ENCODE results near the gene TET1. TPM values are rescaled to one million over a fixed set of nuclear protein-coding genes. Genes with fewer than 3 reads are reported as not detected.
"Not testable (repeated sequence)": the region's sequence is repeated elsewhere in the genome, so short reads cannot be mapped to it uniquely, and the experiment has no call there.

The TET1 gene
- total RNA-seq, 1 experiment from 2014 or later: 3.5 TPM

DNA sequence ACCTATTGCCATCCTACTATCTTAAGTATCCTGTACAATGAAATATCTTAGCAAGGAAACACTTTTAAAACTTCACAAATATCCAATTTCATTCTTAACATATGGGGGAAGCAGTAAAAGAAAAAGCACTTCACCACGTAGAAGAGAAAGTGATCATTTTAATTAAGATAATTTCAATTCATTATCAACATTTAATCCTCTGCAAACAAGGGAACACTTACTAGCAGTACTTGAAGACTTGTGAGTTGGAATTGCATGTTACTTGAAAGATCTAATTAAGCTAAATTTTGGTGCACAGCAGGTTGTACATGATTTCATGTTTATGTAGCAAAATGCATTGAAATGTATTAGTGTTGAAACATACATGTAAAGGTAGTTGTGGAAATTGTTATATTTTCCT is 140.1 kb downstream of the TET1 start:
- DNase-seq (ENCODE audit: low spot score): no peak

DNA sequence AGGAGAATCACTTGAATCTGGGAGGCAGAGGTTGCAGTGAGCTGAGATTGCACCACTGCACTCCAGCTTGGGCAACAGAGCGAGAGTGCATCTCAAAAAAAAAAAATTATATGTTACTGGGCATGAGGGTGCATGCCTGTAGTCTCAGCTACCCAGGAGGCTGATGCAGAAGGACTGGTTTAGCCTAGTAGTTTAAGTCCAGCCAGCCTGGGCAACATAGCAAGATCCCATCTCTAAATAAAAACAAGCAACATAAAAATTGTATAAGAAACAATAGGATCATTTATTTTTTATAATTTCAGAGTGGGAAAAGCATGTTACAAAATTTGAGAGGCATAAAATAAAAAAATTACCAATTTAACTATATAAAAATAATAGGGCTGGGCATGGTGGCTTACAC is 145.4 kb downstream of the TET1 start:
- DNase-seq (ENCODE audit: low spot score): no peak

GRCh38 chr10:68708987-68709386 is 148.8 kb downstream of the TET1 start:
- DNase-seq (ENCODE audit: low spot score): not testable (repeated sequence)

- not testable (repeated sequence) for DNase-seq (ENCODE audit: low spot score)
Observed at GRCh38 chr10:68713065-68713464, 152.9 kb downstream of the TET1 start.

DNA sequence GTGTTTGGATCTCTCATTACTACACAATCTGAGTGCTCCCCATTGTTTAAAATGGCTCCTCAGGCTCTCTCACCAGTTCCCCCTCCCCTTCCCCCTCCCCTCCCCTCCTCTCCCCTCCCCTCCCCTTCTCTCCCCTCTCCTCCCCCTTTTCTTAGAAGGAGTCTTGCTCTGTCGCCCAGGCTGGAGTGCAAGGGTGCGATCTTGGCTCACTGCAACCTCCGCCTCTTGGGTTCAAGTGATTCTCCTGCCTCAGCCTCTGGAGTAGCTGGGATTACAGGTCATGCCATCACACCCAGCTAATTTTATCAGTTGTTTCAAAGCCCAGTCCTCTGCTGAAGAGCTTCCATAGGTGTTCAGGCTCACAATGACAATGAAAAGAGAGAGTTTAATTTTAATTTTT is 157.3 kb downstream of the TET1 start:
- DNase-seq (ENCODE audit: low spot score): no peak

DNA sequence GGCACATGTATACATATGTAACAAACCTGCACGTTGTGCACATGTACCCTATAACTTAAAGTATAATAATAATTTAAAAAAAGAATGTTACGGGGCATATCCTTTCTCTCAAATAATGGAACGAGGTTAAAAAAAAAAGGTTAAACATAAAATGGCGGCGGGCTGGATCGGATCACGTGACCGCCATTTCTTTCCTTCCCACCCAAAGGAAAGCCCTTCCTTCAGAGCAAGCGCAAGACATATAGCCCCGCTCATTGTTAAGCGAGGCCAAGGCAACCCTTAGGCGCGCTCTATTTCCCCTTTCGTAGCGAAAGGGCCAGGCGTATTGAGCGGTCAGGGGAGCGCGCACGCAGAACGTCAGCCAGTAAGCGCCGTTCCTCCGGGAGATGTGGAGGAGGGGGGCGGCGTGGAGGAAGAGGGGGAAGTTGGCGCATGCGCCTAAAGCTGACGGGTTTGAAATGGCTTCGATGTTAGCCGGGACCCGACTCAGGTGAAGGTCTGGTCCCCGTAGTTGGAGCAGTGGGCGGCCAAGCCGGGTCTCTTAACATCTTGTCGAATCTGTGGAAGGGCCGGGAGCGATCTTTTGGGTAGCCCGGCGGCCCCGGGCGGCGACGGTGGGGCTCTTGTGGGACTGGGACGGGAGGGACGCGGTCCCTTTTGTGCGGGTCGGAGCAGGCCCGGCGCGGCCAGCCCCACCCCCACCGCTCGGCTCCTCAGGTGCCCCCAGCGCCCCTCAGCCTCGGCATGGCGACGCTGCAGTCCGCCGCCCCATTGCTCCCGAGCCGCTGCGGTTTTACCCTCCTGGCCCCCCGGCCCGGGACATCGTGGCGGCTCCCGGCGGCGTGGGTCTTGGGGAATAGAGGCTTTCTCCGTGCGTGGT is 160.9 kb downstream of the TET1 start, which contains the start of gene CCAR1:
TSS of gene CCAR1 (plus strand) at position 447 of the 880 bp plus-strand sequence. CDS start 1,266 bp downstream, outside the sequence.
- DNase-seq (ENCODE audit: low spot score): peak; percentile 98

DNA sequence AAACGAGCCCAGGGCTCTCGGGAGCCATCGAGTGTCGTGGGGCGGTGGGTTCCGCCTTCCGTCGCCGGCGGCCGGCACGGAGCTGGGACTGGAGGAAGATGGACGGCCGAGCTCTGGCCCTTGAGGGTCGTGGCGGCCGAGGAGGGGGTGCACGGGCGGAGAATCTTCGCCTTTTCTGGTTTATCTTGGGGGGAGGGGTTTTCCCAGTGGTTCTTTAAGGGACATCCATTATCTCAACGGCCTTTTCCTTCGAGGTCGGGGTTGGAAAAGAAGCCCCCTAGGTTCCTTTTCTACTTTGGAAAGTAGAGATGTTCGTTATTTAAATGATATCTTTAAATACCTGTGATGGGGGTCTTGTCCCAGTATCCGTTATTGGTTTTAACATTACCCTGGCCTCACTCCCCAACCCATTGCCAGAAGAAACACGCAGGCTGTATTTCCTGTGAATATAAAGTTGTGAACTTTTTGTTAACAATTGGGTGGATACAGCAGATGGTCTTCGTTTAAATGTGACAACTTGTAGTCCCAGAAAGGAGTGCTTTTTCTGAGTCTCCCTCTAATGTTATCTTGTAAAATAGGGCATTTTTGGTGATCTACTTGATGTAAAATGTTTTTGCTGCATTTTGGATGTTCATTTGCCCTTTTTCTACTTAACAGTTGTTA is 161.7 kb downstream of the TET1 start:
- DNase-seq (ENCODE audit: low spot score): no peak

DNA sequence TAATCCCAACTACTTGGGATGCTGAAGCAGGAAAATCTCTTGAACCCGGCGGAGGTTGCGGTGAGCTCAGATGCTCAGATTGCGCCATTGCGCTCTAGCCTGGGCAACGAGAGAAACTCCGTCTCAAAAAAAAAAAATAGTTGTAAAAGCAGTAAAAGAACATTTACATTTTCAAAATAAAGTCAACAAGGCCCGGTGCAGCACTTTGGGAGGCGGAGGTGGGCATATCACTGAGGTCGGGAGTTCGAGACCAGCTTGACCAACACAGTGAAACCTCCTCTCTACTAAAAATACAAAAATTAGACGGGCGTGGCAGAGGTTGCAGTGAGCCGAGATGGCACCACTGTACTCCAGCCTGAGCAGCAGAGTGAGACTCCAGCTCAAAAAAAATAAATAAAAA is 164.9 kb downstream of the TET1 start:
- no peak for DNase-seq (ENCODE audit: low spot score)

GRCh38 chr10:68727146-68727545 is 167.0 kb downstream of the TET1 start:
- DNase-seq (ENCODE audit: low spot score): no peak

DNA sequence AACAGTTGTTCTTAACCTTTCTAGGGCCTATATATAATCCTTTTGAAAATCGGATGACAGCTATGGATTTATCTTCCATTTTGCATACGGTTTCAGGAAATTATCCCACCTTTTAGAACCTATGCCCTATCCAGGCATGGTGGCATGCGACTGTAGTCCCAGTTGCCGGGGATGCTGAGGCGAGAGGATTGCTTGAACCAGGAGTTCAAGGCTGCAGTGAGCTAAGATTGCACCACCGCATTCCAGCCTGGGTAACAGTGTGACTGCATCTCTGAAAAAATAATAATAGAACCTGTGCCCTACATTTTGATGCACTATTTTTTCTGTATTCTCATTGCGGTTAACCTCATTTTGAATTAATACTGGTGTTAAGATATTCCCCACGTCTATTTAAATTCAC is 172.5 kb downstream of the TET1 start:
- DNase-seq (ENCODE audit: low spot score): no peak

GRCh38 chr10:68734349-68734748 is 174.2 kb downstream of the TET1 start:
- no peak for DNase-seq (ENCODE audit: low spot score)

DNA sequence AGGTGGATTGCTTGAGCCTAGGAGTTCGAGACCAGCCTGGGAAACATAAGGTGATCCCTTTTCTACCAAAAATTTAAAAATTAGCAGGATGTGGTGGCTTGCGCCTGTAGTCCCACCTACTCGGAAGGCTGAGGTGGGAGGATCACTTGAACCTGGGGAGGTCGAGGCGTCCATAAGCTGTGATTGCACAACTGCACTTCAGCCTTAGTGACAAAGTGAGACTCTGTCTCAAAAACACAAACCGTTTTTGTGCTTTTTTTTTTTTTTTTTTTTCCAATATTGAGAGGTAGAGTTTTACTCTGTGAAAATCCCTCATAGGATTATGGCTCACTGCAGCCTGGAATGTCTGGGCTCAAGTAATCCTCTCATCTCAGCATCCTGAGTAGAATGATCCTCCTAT is 175.0 kb downstream of the TET1 start:
- DNase-seq (ENCODE audit: low spot score): no peak

GRCh38 chr10:68735739-68736138 is 175.6 kb downstream of the TET1 start:
- DNase-seq (ENCODE audit: low spot score): not testable (repeated sequence)

- DNase-seq (ENCODE audit: low spot score): not testable (repeated sequence)
Observed at GRCh38 chr10:68740676-68741075, 180.5 kb downstream of the TET1 start.

DNA sequence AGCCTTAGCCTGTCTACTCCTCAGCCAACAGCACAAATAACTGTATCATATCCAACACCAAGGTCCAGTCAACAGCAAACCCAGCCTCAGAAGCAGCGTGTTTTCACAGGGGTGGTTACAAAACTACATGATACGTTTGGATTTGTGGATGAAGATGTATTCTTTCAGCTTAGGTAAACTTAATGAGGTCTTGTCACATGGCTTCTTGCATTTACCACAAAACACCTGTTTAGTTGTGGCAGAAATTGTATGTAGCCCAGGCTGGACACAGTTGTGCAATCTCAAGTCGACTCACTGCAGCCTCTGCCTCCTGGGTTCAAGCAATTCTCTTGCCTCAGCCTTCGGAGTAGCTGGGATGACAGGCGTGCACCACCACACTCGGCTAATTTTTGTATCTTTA is 182.3 kb downstream of the TET1 start:
- no peak for DNase-seq (ENCODE audit: low spot score)

Other genes starting within 250 kb of the TET1 start
- gene HNRNPH3, start 228.3 kb upstream of the TET1 start, total RNA-seq (2014; rRNA removed; shearing (Covaris generic)): 30.4 and 31.8 TPM in 2 replicates
- 9.2 and 9.6 TPM in 2 replicates for gene PBLD, start 227.4 kb upstream of the TET1 start, total RNA-seq (2014; rRNA removed; shearing (Covaris generic))
- gene RUFY2, start 153.1 kb upstream of the TET1 start, total RNA-seq (2014; rRNA removed; shearing (Covaris generic)): 31.8 and 40.2 TPM in 2 replicates
- gene DNA2, start 88.4 kb upstream of the TET1 start, total RNA-seq (2014; rRNA removed; shearing (Covaris generic)): 22.7 and 31.1 TPM in 2 replicates
- 14.2 and 27.3 TPM in 2 replicates for gene SLC25A16, start 32.8 kb upstream of the TET1 start, total RNA-seq (2014; rRNA removed; shearing (Covaris generic))
- 43.1 and 62.3 TPM in 2 replicates for gene CCAR1, start 160.9 kb downstream of the TET1 start, total RNA-seq (2014; rRNA removed; shearing (Covaris generic))